ENCODE measurements around the gene AHDC1.
"Not testable (repeated sequence)": the region's sequence is repeated elsewhere in the genome, so short reads cannot be mapped to it uniquely, and the experiment has no call there.

AHDC1 gene

GRCh38 chr1:27550510-27551169 lies 53.3 kb downstream of the AHDC1 start:
- no peak for DNase-seq (ENCODE audit: low read depth, low spot score)

GRCh38 chr1:27549807-27550408 lies 54.0 kb downstream of the AHDC1 start:
- no peak for DNase-seq (ENCODE audit: low read depth, low spot score)

- DNase-seq (ENCODE audit: low read depth, low spot score) = no peak
These were observed 54.9 kb downstream of the AHDC1 start for GRCh38 chr1:27548858-27549719.

GRCh38 chr1:27548136-27548853 lies 55.6 kb downstream of the AHDC1 start:
- no peak for DNase-seq (ENCODE audit: low read depth, low spot score)

- no peak for DNase-seq (ENCODE audit: low read depth, low spot score)
These were observed 56.5 kb downstream of the AHDC1 start for GRCh38 chr1:27547220-27548116.

- no peak for DNase-seq (ENCODE audit: low read depth, low spot score)
These were observed 58.1 kb downstream of the AHDC1 start for GRCh38 chr1:27545876-27546275.

- no peak for DNase-seq (ENCODE audit: low read depth, low spot score)
These were observed 58.7 kb downstream of the AHDC1 start for GRCh38 chr1:27545271-27545670.

GRCh38 chr1:27544834-27545233 lies 59.1 kb downstream of the AHDC1 start:
- DNase-seq (ENCODE audit: low read depth, low spot score) = no peak

- DNase-seq (ENCODE audit: low read depth, low spot score) = no peak
These were observed 60.7 kb downstream of the AHDC1 start for GRCh38 chr1:27543284-27543683.

GRCh38 chr1:27542463-27543273 lies 61.3 kb downstream of the AHDC1 start:
- DNase-seq (ENCODE audit: low read depth, low spot score) = peak; percentile 64

GRCh38 chr1:27539901-27540861 lies 63.8 kb downstream of the AHDC1 start:
- DNase-seq (ENCODE audit: low read depth, low spot score) = no peak

- no peak for DNase-seq (ENCODE audit: low read depth, low spot score)
These were observed 65.2 kb downstream of the AHDC1 start for GRCh38 chr1:27538793-27539192.

- DNase-seq (ENCODE audit: low read depth, low spot score) = not testable (repeated sequence)
These were observed 65.7 kb downstream of the AHDC1 start for GRCh38 chr1:27538305-27538676.

- peak; percentile 95 for DNase-seq (ENCODE audit: low read depth, low spot score)
These were observed 67.2 kb downstream of the AHDC1 start for GRCh38 chr1:27536767-27537166.

GRCh38 chr1:27536010-27536757 lies 67.8 kb downstream of the AHDC1 start:
- no peak for DNase-seq (ENCODE audit: low read depth, low spot score)

GRCh38 chr1:27535386-27535785 lies 68.6 kb downstream of the AHDC1 start:
- no peak for DNase-seq (ENCODE audit: low read depth, low spot score)

- no peak for DNase-seq (ENCODE audit: low read depth, low spot score)
These were observed 71.8 kb downstream of the AHDC1 start for GRCh38 chr1:27531959-27532685.

- no peak for DNase-seq (ENCODE audit: low read depth, low spot score)
These were observed 73.8 kb downstream of the AHDC1 start for GRCh38 chr1:27530192-27530591.
